Adrenal gland (tissue), 5 donors: Measurements from ENCODE around the gene MAGOHB.
"Not testable (repeated sequence)": the region's sequence is repeated elsewhere in the genome, so short reads cannot be mapped to it uniquely, and the experiment has no call there.

Experiments
- POLR2A ChIP-seq, 2 donors: fragments of 450-650 bp; IDR thresholded peaks; one replicate each; pipeline ENCODE4 v1.6.1; 2017; ENCODE audit warnings: antibody characterized with exemption in 2 of 2, mild to moderate bottlenecking in 2 of 2, moderate library complexity in 1 of 2
- TF ChIP-seq, protein P1 (sequence below), 6 experiments: fragments of 450-650 bp in 4 of 6; fragments of 200-600 bp in 2 of 6; sonication (generic) in 1 of 6; IDR thresholded peaks; 1 replicate in 5 of 6; 2 replicates in 1 of 6; pipeline versions ENCODE4 v1.5.1 to v1.8.0; 2016 to 2021; ENCODE audit warnings: antibody characterized with exemption in 6 of 6, mild to moderate bottlenecking in 2 of 6, moderate library complexity in 1 of 6
- donor health status: DM: no; HTN: no; CAD: no.

DNA sequence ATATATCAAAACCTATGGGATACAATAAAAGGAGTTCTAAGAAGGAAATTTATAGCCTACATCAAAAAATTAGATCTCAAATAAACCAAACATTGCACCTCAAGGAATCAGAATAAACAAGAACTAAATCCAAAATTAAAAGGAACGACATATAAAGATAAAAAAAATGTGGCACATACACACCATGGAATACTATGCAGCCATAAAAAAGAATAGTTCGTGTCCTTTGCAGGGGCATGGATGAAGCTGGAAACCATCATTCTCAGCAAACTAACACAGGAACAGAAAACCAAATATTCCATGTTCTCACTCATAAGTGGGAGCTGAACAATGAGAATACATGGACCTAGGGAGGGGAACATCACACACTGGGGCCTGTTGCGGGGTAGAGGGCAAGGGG lies 31.3 kb downstream of the MAGOHB start:
- TF ChIP-seq POLR2A (IDR thresholded peaks at IDR 0.05), result not testable (repeated sequence)
- TF ChIP-seq, protein P1, sequence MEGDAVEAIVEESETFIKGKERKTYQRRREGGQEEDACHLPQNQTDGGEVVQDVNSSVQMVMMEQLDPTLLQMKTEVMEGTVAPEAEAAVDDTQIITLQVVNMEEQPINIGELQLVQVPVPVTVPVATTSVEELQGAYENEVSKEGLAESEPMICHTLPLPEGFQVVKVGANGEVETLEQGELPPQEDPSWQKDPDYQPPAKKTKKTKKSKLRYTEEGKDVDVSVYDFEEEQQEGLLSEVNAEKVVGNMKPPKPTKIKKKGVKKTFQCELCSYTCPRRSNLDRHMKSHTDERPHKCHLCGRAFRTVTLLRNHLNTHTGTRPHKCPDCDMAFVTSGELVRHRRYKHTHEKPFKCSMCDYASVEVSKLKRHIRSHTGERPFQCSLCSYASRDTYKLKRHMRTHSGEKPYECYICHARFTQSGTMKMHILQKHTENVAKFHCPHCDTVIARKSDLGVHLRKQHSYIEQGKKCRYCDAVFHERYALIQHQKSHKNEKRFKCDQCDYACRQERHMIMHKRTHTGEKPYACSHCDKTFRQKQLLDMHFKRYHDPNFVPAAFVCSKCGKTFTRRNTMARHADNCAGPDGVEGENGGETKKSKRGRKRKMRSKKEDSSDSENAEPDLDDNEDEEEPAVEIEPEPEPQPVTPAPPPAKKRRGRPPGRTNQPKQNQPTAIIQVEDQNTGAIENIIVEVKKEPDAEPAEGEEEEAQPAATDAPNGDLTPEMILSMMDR (IDR thresholded peaks at IDR 0.05), result not testable (repeated sequence)
